GM23338 (cell line): ENCODE measurements around the gene GET4.

Source experiments
- EZH2 ChIP-seq: fragments of 200-600 bp; sonication (generic); IDR thresholded peaks from one replicate; pipeline ENCODE4 v1.8.0; 2017; ENCODE audit warnings: antibody characterized with exemption, mild to moderate bottlenecking, low read depth; ENCODE audit not compliant: unreplicated experiment
- JUNB ChIP-seq: IDR thresholded peaks from one replicate; pipeline ENCODE4 v1.6.1; 2016; ENCODE audit warnings: antibody characterized with exemption; ENCODE audit not compliant: unreplicated experiment
- TF ChIP-seq, protein P1 (sequence below), 2 experiments: fragments of 200-600 bp in 1 of 2; sonication (generic) in 1 of 2; conservative IDR thresholded peaks; 2 replicates each; pipeline versions ENCODE4 v1.5.1 to v1.6.1; 2016 to 2017; ENCODE audit warnings: antibody characterized with exemption in 2 of 2, low read depth in 2 of 2, mild to moderate bottlenecking in 2 of 2, moderate library complexity in 1 of 2

DNA sequence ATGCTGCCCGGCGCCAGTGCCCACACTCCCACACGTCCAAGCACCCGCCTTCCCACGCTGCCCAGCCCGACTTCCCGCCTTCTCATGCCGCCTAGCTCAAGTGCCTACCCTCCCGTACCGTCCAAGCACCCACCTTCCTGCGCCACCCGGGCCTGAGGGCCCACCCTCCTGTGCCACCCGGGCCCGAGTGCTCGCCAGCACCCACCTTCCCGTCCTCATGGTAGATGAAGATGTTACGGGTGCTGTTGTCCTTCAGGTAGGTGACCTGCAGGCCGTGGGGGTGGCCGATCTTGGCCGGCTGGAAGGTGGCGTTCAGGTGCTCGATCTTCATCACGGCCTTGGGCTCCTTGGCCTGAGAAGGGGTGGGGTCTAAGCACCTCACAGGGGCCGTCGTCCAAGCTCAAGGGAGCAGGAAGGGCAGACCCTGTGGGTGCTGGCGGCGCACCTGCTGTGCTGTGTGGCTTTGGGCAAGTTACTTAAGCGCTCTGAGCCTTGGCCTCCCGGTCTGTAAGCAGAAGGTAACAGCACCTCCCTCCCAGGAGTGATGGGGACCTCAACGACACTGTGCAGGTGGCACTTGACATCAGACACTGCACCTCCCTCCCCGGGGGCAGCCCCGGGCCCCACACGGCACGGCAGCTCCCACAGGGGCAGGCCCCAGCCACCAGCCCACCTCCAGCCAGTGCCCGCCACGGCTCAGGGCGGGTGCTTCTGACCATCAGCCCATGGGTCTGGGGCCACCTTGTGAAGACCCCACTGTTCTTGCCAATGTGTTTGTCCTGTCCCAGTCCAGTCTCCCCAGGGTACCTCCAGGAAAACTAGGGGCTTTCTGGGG lies 27.8 kb downstream of the GET4 start:
- TF ChIP-seq JUNB (no peak), EZH2 (no peak)
- TF ChIP-seq, protein P1, sequence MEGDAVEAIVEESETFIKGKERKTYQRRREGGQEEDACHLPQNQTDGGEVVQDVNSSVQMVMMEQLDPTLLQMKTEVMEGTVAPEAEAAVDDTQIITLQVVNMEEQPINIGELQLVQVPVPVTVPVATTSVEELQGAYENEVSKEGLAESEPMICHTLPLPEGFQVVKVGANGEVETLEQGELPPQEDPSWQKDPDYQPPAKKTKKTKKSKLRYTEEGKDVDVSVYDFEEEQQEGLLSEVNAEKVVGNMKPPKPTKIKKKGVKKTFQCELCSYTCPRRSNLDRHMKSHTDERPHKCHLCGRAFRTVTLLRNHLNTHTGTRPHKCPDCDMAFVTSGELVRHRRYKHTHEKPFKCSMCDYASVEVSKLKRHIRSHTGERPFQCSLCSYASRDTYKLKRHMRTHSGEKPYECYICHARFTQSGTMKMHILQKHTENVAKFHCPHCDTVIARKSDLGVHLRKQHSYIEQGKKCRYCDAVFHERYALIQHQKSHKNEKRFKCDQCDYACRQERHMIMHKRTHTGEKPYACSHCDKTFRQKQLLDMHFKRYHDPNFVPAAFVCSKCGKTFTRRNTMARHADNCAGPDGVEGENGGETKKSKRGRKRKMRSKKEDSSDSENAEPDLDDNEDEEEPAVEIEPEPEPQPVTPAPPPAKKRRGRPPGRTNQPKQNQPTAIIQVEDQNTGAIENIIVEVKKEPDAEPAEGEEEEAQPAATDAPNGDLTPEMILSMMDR (conservative IDR thresholded peaks at IDR 0.05; ENCODE audit: low read depth in 2 of 2): no peak
